Measurements from ENCODE around the gene IP6K1.

DNA sequence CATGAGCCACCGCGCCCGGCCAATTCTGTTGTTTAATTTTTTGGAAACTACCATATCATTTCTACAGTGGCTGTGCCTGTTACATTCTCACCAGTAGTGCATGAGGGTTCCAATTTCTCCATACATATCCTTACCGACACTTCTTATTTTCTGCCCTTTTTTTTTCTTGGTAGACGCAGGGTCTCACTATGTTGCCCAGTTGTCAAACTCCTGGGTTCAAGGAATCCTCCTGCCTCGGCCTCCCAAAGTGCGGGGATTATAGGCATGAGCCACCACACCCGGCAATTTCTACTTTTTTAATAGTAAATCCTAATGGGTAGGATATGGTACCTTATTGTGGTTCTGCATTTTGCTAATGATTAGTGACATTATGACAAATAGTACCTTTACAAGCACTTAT lies 76.5 kb downstream of the IP6K1 start:
- TF ChIP-seq, protein P1, sequence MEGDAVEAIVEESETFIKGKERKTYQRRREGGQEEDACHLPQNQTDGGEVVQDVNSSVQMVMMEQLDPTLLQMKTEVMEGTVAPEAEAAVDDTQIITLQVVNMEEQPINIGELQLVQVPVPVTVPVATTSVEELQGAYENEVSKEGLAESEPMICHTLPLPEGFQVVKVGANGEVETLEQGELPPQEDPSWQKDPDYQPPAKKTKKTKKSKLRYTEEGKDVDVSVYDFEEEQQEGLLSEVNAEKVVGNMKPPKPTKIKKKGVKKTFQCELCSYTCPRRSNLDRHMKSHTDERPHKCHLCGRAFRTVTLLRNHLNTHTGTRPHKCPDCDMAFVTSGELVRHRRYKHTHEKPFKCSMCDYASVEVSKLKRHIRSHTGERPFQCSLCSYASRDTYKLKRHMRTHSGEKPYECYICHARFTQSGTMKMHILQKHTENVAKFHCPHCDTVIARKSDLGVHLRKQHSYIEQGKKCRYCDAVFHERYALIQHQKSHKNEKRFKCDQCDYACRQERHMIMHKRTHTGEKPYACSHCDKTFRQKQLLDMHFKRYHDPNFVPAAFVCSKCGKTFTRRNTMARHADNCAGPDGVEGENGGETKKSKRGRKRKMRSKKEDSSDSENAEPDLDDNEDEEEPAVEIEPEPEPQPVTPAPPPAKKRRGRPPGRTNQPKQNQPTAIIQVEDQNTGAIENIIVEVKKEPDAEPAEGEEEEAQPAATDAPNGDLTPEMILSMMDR (IDR thresholded peaks at IDR 0.05) = no peak
- TF ChIP-seq POLR2A (IDR thresholded peaks at IDR 0.05) = no peak
